Spleen (tissue), 7 donors: Measurements from ENCODE around the gene SV2B.

Experiments
- CTCF ChIP-seq, 11 experiments: fragments of 200-600 bp in 7 of 11; fragments of 450-650 bp in 4 of 11; sonication (generic) in 4 of 11; IDR thresholded peaks in 8 of 11; conservative IDR thresholded peaks in 3 of 11; 1 replicate in 7 of 11; 2 replicates in 4 of 11; pipeline versions ENCODE4 v1.4.0 to v1.8.0; 2016 to 2021; ENCODE audit warnings: antibody characterized with exemption in 11 of 11, inconsistent platforms in 4 of 11, mild to moderate bottlenecking in 1 of 11
- POLR2AphosphoS5 ChIP-seq, 3 donors: sonication (generic); formaldehyde crosslinking; IDR thresholded peaks; one replicate each; pipeline ENCODE4 v1.5.1; 2017; ENCODE audit warnings: antibody characterized with exemption in 3 of 3
- donor health status: DM: no; HTN: no; CAD: no; lungs with moderate emphysema.
- donor health status: DM: no; HTN: no; CAD: no.
- donor health status: DM: no; HTN: no; CAD: no.

GRCh38 chr15:91051248-91051647, 48.8 kb upstream of the SV2B start:
- no peak for TF ChIP-seq CTCF (IDR thresholded peaks at IDR 0.05 in 8 of 11, conservative IDR thresholded peaks at IDR 0.05 in 3 of 11)
- TF ChIP-seq POLR2AphosphoS5 (IDR thresholded peaks at IDR 0.05), result no peak
